Liver (tissue), 9 donors: ENCODE data around the gene ITGA4. TPM values are rescaled to one million over a fixed set of nuclear protein-coding genes. Genes with fewer than 3 reads are reported as not detected.

Experiments used
- DNase-seq: peaks from one replicate; pipeline ENCODE4 v3.0.0-alpha.2; 2017; ENCODE audit warnings: low spot score
- H3K27ac ChIP-seq, 2 donors: one replicate each; pipeline ENCODE4 v1.7.0; 2013; ENCODE audit warnings: inconsistent platforms in 2 of 2, low read length in 2 of 2, control low read depth in 1 of 2, low read depth in 1 of 2, mild to moderate bottlenecking in 1 of 2
- H3K27me3 ChIP-seq, 4 donors: one replicate each; pipeline versions ENCODE4 v1.6.1 to v1.7.0; 2013; ENCODE audit warnings: low read length in 3 of 4, inconsistent platforms in 1 of 4, mild to moderate bottlenecking in 1 of 4, moderate library complexity in 1 of 4; ENCODE audit not compliant: control insufficient read depth in 4 of 4, insufficient read depth in 4 of 4
- H3K36me3 ChIP-seq, 4 donors: one replicate each; pipeline versions ENCODE4 v1.6.1 to v1.7.0; 2013; ENCODE audit warnings: low read length in 3 of 4, mild to moderate bottlenecking in 3 of 4, low read depth in 1 of 4, moderate library complexity in 1 of 4; ENCODE audit not compliant: control insufficient read depth in 4 of 4, insufficient read depth in 3 of 4
- H3K4me1 ChIP-seq, 4 donors: one replicate each; pipeline versions ENCODE4 v1.6.1 to v1.7.0; 2013; ENCODE audit warnings: low read length in 3 of 4, mild to moderate bottlenecking in 3 of 4, moderate library complexity in 1 of 4; ENCODE audit not compliant: control insufficient read depth in 4 of 4, insufficient read depth in 4 of 4
- H3K4me3 ChIP-seq, 3 donors: one replicate each; pipeline versions ENCODE4 v1.6.1 to v1.7.0; 2013; ENCODE audit warnings: low read length in 3 of 3, control low read depth in 1 of 3, low read depth in 1 of 3, mild to moderate bottlenecking in 1 of 3
- H3K9ac ChIP-seq, 2 donors: one replicate each; pipeline ENCODE4 v1.7.0; 2013; ENCODE audit warnings: low read length in 2 of 2, mild to moderate bottlenecking in 2 of 2, moderate library complexity in 2 of 2, control low read depth in 1 of 2, low read depth in 1 of 2
- H3K9me3 ChIP-seq, 4 donors: one replicate each; pipeline versions ENCODE4 v1.6.1 to v1.7.0; 2013; ENCODE audit warnings: low read length in 3 of 4; ENCODE audit not compliant: control insufficient read depth in 4 of 4
- FOXA1 ChIP-seq: IDR thresholded peaks from 2 replicates; pipeline ENCODE4 v1.6.1; 2016; ENCODE audit warnings: antibody characterized with exemption
- FOXA2 ChIP-seq: IDR thresholded peaks from 2 replicates; pipeline ENCODE4 v1.6.1; 2016; ENCODE audit warnings: antibody characterized with exemption
- HNF4A ChIP-seq, 2 donors: conservative IDR thresholded peaks; 2 replicates each; pipeline ENCODE4 v1.6.1; 2016; ENCODE audit warnings: antibody characterized with exemption in 2 of 2, mild to moderate bottlenecking in 2 of 2
- HNF4G ChIP-seq: IDR thresholded peaks from 2 replicates; pipeline ENCODE4 v1.6.1; 2016; ENCODE audit warnings: antibody characterized with exemption
- JUND ChIP-seq, 2 donors: IDR thresholded peaks; 2 replicates each; pipeline ENCODE4 v1.6.1; 2016; ENCODE audit warnings: antibody characterized with exemption in 2 of 2
- NR2F2 ChIP-seq: IDR thresholded peaks from 2 replicates; pipeline ENCODE4 v1.6.1; 2016; ENCODE audit warnings: antibody characterized with exemption
- RAD21 ChIP-seq, 2 donors: IDR thresholded peaks; 2 replicates each; pipeline ENCODE4 v1.6.1; 2016; ENCODE audit warnings: antibody characterized with exemption in 2 of 2, mild to moderate bottlenecking in 2 of 2
- RXRA ChIP-seq, 2 donors: IDR thresholded peaks; 2 replicates each; pipeline ENCODE4 v1.6.1; 2017 to 2018; ENCODE audit warnings: antibody characterized with exemption in 2 of 2, mild to moderate bottlenecking in 1 of 2
- SP1 ChIP-seq: IDR thresholded peaks from 2 replicates; pipeline ENCODE4 v1.6.1; 2018; ENCODE audit warnings: antibody characterized with exemption, mild to moderate bottlenecking
- TAF1 ChIP-seq: conservative IDR thresholded peaks from 2 replicates; pipeline ENCODE4 v1.6.1; 2016; ENCODE audit warnings: antibody characterized with exemption, mild to moderate bottlenecking
- WGBS: extraction: QIAGEN DNeasy Blood & Tissue Kit; methylation state at CpG from one replicate; pipeline ENCODE4 v1.1.7; 2013; 5-methylcytosine and 5-hydroxymethylcytosine counted together
- polyA plus RNA-seq, 2 donors: library from polyadenylated mRNA; stranded (reverse) in 1 of 2; unstranded in 1 of 2; fragments of 200-250 nt in 1 of 2; fragments of >200 nt in 1 of 2; fragmentation: Nextera tagmentation in 1 of 2; extraction: Ambion mirVana in 1 of 2; gene quantifications; one replicate each; pipeline versions ENCODE4 v1.2.1 to v1.2.3, GENCODE V29; 2013 to 2015
- total RNA-seq, 2 donors: library from RNA; depleted of rRNA; stranded (reverse); fragments of >200 nt; gene quantifications; one replicate each; pipeline ENCODE4 v1.2.3, GENCODE V29; 2014
- TF ChIP-seq, protein P1 (sequence below): IDR thresholded peaks from 2 replicates; pipeline ENCODE4 v1.6.1; 2016; ENCODE audit warnings: antibody characterized with exemption
- TF ChIP-seq, protein P2 (sequence below): IDR thresholded peaks from 2 replicates; pipeline ENCODE4 v1.6.1; 2016; ENCODE audit warnings: antibody characterized with exemption
- TF ChIP-seq, protein P3 (sequence below): IDR thresholded peaks from 2 replicates; pipeline ENCODE4 v1.6.1; 2016; ENCODE audit warnings: antibody characterized with exemption
- TF ChIP-seq, protein P4 (sequence below): IDR thresholded peaks from 2 replicates; pipeline ENCODE4 v1.6.1; 2016; ENCODE audit warnings: antibody characterized with exemption, mild to moderate bottlenecking
- TF ChIP-seq, protein P5 (sequence below): fragments of 150-350 bp; IDR thresholded peaks from 2 replicates; pipeline ENCODE4 v1.5.1; 2017; ENCODE audit warnings: improper control_type of control experiment, low read depth, low read length; ENCODE audit not compliant: missing input control
- donor health status: healthy.
- donor health status: healthy.
- donor health status: healthy.
- donor health status: healthy.
- donor health status: healthy.

Gene ITGA4
- total and polyA plus RNA-seq, 4 donors = 1.6 to 142 (median 4.1) TPM

DNA sequence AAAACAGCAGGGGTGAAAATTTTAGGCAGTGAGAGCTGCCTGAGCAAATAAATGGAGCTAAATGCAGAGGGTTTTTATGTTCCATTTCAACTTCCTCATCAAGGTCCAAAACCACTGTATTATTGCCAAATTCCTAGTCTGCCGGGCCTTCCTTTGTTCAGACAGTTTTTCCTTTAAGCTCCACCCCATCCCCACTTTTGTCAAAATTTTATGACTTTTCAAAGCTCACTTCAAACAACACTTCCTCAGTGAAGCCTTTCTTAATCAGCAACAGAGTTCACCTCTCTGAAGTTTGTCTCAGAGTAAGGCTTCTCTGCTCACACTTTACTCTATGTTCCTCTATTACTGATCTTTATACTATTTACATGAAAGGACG lies 118.5 kb downstream of the ITGA4 start:
- Histone ChIP-seq H3K27ac (no peak overlapping the region), H3K4me1 (no peaks in the 10 kb centered on the region), H3K9me3 (no peaks in the 10 kb centered on the region), H3K27me3 (peaks cover 0 to 7% (median 0%) of the 10 kb centered on the region in 4 donors), H3K4me3 (no peak overlapping the region), H3K9ac (no peak overlapping the region), H3K36me3 (no peaks in the 10 kb centered on the region)
- TF ChIP-seq FOXA2 (no peak), SP1 (no peak), TAF1 (no peak)
- WGBS = 51% methylated on average over 2 of the region's 2 CpGs
- no peak for DNase-seq

DNA sequence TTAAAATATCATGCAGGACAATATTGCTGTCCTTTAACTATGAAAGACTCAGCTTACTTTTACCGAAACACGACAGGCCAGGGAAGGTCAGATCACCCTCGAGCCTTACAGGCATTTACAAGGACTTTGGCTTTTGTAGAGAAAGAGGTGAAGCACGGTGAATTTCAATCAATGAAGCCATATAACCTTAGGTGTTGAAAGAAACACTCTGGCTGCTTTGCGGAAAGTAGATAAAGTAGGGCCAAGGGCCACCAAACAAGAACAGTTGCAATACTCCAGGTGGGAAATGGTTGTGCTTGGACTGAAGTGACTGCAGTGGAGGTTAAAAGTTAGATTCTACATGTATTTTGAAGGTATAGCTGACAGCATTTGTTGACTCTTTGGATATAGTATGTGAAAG lies 119.2 kb downstream of the ITGA4 start:
- no peaks in the 10 kb centered on the region for H3K4me1 ChIP-seq
- H3K27me3 ChIP-seq = peaks cover 0 to 7% (median 0%) of the 10 kb centered on the region in 4 donors
- H3K36me3 ChIP-seq = no peaks in the 10 kb centered on the region
- no peak overlapping the region for H3K4me3 ChIP-seq
- 54% methylated on average over 5 of the region's 5 CpGs for WGBS
- no peak overlapping the region for H3K9ac ChIP-seq
- H3K9me3 ChIP-seq = no peaks in the 10 kb centered on the region
- H3K27ac ChIP-seq = no peak overlapping the region
- no peak for TF ChIP-seq FOXA1
- TF ChIP-seq, protein P1, sequence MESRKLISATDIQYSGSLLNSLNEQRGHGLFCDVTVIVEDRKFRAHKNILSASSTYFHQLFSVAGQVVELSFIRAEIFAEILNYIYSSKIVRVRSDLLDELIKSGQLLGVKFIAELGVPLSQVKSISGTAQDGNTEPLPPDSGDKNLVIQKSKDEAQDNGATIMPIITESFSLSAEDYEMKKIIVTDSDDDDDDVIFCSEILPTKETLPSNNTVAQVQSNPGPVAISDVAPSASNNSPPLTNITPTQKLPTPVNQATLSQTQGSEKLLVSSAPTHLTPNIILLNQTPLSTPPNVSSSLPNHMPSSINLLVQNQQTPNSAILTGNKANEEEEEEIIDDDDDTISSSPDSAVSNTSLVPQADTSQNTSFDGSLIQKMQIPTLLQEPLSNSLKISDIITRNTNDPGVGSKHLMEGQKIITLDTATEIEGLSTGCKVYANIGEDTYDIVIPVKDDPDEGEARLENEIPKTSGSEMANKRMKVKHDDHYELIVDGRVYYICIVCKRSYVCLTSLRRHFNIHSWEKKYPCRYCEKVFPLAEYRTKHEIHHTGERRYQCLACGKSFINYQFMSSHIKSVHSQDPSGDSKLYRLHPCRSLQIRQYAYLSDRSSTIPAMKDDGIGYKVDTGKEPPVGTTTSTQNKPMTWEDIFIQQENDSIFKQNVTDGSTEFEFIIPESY = no peak
- no peak for TF ChIP-seq FOXA2
- TF ChIP-seq, protein P2, sequence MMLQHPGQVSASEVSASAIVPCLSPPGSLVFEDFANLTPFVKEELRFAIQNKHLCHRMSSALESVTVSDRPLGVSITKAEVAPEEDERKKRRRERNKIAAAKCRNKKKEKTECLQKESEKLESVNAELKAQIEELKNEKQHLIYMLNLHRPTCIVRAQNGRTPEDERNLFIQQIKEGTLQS = no peak
- TF ChIP-seq, protein P3, sequence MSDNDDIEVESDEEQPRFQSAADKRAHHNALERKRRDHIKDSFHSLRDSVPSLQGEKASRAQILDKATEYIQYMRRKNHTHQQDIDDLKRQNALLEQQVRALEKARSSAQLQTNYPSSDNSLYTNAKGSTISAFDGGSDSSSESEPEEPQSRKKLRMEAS = no peak
- TF ChIP-seq, protein P4, sequence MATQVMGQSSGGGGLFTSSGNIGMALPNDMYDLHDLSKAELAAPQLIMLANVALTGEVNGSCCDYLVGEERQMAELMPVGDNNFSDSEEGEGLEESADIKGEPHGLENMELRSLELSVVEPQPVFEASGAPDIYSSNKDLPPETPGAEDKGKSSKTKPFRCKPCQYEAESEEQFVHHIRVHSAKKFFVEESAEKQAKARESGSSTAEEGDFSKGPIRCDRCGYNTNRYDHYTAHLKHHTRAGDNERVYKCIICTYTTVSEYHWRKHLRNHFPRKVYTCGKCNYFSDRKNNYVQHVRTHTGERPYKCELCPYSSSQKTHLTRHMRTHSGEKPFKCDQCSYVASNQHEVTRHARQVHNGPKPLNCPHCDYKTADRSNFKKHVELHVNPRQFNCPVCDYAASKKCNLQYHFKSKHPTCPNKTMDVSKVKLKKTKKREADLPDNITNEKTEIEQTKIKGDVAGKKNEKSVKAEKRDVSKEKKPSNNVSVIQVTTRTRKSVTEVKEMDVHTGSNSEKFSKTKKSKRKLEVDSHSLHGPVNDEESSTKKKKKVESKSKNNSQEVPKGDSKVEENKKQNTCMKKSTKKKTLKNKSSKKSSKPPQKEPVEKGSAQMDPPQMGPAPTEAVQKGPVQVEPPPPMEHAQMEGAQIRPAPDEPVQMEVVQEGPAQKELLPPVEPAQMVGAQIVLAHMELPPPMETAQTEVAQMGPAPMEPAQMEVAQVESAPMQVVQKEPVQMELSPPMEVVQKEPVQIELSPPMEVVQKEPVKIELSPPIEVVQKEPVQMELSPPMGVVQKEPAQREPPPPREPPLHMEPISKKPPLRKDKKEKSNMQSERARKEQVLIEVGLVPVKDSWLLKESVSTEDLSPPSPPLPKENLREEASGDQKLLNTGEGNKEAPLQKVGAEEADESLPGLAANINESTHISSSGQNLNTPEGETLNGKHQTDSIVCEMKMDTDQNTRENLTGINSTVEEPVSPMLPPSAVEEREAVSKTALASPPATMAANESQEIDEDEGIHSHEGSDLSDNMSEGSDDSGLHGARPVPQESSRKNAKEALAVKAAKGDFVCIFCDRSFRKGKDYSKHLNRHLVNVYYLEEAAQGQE = no peak
- no peak for TF ChIP-seq RXRA (IDR thresholded peaks at IDR 0.05)
- no peak for TF ChIP-seq NR2F2
- no peak for TF ChIP-seq HNF4G
- TF ChIP-seq, protein P5, sequence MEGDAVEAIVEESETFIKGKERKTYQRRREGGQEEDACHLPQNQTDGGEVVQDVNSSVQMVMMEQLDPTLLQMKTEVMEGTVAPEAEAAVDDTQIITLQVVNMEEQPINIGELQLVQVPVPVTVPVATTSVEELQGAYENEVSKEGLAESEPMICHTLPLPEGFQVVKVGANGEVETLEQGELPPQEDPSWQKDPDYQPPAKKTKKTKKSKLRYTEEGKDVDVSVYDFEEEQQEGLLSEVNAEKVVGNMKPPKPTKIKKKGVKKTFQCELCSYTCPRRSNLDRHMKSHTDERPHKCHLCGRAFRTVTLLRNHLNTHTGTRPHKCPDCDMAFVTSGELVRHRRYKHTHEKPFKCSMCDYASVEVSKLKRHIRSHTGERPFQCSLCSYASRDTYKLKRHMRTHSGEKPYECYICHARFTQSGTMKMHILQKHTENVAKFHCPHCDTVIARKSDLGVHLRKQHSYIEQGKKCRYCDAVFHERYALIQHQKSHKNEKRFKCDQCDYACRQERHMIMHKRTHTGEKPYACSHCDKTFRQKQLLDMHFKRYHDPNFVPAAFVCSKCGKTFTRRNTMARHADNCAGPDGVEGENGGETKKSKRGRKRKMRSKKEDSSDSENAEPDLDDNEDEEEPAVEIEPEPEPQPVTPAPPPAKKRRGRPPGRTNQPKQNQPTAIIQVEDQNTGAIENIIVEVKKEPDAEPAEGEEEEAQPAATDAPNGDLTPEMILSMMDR = no peak
- TF ChIP-seq JUND (IDR thresholded peaks at IDR 0.05) = no peak
- no peak for TF ChIP-seq RAD21 (IDR thresholded peaks at IDR 0.05)
- no peak for TF ChIP-seq SP1
- TF ChIP-seq HNF4A (conservative IDR thresholded peaks at IDR 0.05) = no peak
- DNase-seq = no peak
